ENCODE data around the gene ENTPD2. TPM values are rescaled to one million over a fixed set of nuclear protein-coding genes. Genes with fewer than 3 reads are reported as not detected.

The ENTPD2 gene
- total and polyA plus RNA-seq, 8 donors: 0.91 to 6.5 (median 2.7) TPM

GRCh38 chr9:137040568-137040967, 13.3 kb downstream of the ENTPD2 start:
- TF ChIP-seq CTCF (IDR thresholded peaks at IDR 0.05): no peak
- DNase-seq: no peak
- Histone ChIP-seq H3K36me3 (peaks cover 0 to 7% (median 0%) of the 10 kb centered on the region in 3 donors), H3K27ac (no peak overlapping the region), H3K4me1 (peaks cover 4 to 16% (median 5%) of the 10 kb centered on the region in 3 donors), H3K27me3 (no peaks in the 10 kb centered on the region), H3K4me3 (no peak overlapping the region), H3K9me3 (no peaks in the 10 kb centered on the region)
- no peak for FAIRE-seq
- no peak for ATAC-seq
- WGBS, 2 donors: 88 to 92% methylated on average over 23 of the region's 23 CpGs
- intact Hi-C loops (cut with DNase I): no loop called here

- intact Hi-C loops (cut with DNase I): loop anchor here in 2 of 3 donors (5.0 kb wide), 2 partner anchors 92 to 252 kb away; partner anchors contain the start of gene C8G (in 1 of the 2)
- 89 to 90% methylated on average over 28 to 32 of the region's 32 CpGs for WGBS, 2 donors
- DNase-seq (no peak), ATAC-seq (no peak), FAIRE-seq (no peak)
- H3K27ac ChIP-seq: no peak overlapping the region
- TF ChIP-seq CTCF (IDR thresholded peaks at IDR 0.05): no peak
- no peak overlapping the region for H3K4me3 ChIP-seq
- H3K4me1 ChIP-seq: peaks cover under 1 to 11% (median 5%) of the 10 kb centered on the region in 3 donors
- H3K36me3 ChIP-seq: peaks cover 0 to 7% (median 0%) of the 10 kb centered on the region in 3 donors
- H3K27me3 ChIP-seq: no peaks in the 10 kb centered on the region
- H3K9me3 ChIP-seq: no peaks in the 10 kb centered on the region
Measured at GRCh38 chr9:137039611-137040366, 14.1 kb downstream of the ENTPD2 start.

- Histone ChIP-seq H3K27me3 (no peaks in the 10 kb centered on the region), H3K36me3 (peaks cover 0 to 7% (median 0%) of the 10 kb centered on the region in 3 donors), H3K27ac (no peak overlapping the region), H3K9me3 (no peaks in the 10 kb centered on the region), H3K4me3 (no peak overlapping the region), H3K4me1 (peaks cover 0 to 2% (median 0%) of the 10 kb centered on the region in 3 donors)
- no peak for ATAC-seq
- WGBS, 2 donors: 84 to 85% methylated on average over 9 of the region's 9 CpGs
- FAIRE-seq: no peak
- DNase-seq: no peak
- TF ChIP-seq CTCF (IDR thresholded peaks at IDR 0.05): no peak
- intact Hi-C loops (cut with DNase I): loop anchor here in 2 of 3 donors (5.0 kb wide), 2 partner anchors 92 to 252 kb away; partner anchors contain the start of gene C8G (in 1 of the 2)
Measured at GRCh38 chr9:137038916-137039315, 14.9 kb downstream of the ENTPD2 start.

GRCh38 chr9:137037483-137037882, 16.4 kb downstream of the ENTPD2 start:
- Histone ChIP-seq H3K4me1 (no peaks in the 10 kb centered on the region), H3K9me3 (no peaks in the 10 kb centered on the region), H3K27ac (no peak overlapping the region), H3K27me3 (no peaks in the 10 kb centered on the region), H3K36me3 (peaks cover 0 to 7% (median 0%) of the 10 kb centered on the region in 3 donors), H3K4me3 (no peak overlapping the region)
- intact Hi-C loops (cut with DNase I): loop anchor here in 2 of 3 donors (5.0 kb wide), 2 partner anchors 90 to 250 kb away; partner anchors contain the start of gene C8G (in 1 of the 2)
- WGBS, 2 donors: 85 to 88% methylated on average over 10 of the region's 10 CpGs
- DNase-seq (no peak), FAIRE-seq (no peak), ATAC-seq (no peak)
- no peak for TF ChIP-seq CTCF (IDR thresholded peaks at IDR 0.05)

- ATAC-seq: no peak
- Histone ChIP-seq H3K9me3 (no peaks in the 10 kb centered on the region), H3K4me3 (no peak overlapping the region), H3K27me3 (no peaks in the 10 kb centered on the region), H3K27ac (no peak overlapping the region), H3K4me1 (no peaks in the 10 kb centered on the region), H3K36me3 (peaks cover 0 to 7% (median 0%) of the 10 kb centered on the region in 3 donors)
- no peak for DNase-seq
- WGBS, 2 donors: 61% methylated on average over 13 of the region's 13 CpGs
- intact Hi-C loops (cut with DNase I): loop anchor here in 2 of 3 donors (5.0 kb wide), 2 partner anchors 90 to 250 kb away; partner anchors contain the start of gene C8G (in 1 of the 2)
- no peak for TF ChIP-seq CTCF (IDR thresholded peaks at IDR 0.05)
- no peak for FAIRE-seq
Measured at GRCh38 chr9:137037035-137037434, 16.8 kb downstream of the ENTPD2 start.
